ENCODE data around the gene APOBEC3G.
"Not testable (repeated sequence)": the region's sequence is repeated elsewhere in the genome, so short reads cannot be mapped to it uniquely, and the experiment has no call there.

APOBEC3G gene

DNA sequence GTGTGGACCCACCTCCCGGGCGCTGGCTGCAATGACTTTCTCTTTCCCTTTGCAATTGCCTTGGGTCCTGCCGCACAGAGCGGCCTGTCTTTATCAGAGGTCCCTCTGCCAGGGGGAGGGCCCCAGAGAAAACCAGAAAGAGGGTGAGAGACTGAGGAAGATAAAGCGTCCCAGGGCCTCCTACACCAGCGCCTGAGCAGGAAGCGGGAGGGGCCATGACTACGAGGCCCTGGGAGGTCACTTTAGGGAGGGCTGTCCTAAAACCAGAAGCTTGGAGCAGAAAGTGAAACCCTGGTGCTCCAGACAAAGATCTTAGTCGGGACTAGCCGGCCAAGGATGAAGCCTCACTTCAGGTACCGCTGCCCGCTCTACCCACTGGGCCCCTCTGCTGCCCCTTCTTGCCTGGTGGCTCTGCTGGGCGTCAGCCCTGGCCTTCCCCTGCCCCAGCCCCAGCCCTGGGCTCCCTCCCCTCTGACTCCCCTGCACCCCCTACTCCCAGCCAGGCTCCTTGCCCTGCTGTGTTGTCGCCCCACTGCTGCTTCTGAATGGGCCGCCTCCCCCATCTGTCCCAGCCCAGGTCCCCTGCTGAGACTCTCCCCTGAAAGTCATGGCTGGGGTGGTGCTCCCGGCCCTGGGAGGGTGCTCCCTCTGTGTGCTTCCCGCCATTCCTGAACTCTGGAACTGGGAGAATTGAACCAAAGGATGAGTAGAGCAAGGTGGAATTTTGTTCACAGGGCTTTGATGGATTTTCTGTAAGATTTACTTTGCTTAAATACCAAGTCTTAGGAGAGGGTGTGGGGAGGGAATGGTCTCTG is at the start of gene APOBEC3G:
APOBEC3G (plus strand) TSS at position 250 of the 815 bp plus-strand sequence; CDS start at position 337, 87 bp downstream.
- in situ Hi-C loops (cut with MboI; ENCODE audit: low sequenced_read_pairs), result not testable (repeated sequence)

DNA sequence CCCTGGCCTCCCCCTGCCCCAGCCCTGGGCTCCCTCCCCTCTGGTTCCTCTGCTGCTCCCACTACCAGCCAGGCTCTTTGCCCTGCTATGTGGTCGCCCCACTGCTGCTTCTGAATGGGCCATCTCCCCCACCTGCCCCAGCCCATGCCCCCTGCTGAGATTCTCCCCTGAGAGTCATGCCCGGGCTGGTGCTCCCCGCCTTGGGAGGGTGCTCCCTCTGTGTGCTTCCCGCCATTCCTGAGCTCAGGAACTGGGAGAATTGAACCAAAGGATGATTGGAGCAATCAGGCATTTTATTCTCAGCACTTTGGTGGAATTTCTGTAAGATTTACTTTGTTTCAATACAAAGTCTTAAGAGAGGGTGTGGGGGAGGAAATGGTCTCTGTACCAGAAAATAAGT is 49.4 kb upstream of the APOBEC3G start:
- in situ Hi-C loops (cut with MboI; ENCODE audit: low sequenced_read_pairs), result no loop called here

DNA sequence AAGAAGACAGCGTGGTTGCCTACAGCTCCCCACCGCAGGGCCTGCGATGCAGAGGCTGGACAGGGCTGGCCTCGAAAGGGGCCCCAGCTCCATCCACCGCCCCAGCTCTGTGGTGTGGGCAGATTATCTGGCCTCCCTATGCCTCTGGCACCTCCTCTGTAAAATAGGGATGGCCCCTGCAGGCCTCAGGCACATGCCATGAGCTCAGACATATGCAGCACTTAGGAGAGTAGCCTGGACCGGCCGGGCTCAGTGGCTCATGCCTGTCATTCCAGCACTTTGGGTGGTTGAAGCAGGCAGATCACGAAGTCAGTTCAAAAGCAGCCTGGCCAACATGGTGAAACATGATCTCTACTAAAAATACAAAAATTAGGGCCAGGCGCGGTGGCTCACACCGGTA is 48.8 kb upstream of the APOBEC3G start:
- in situ Hi-C loops (cut with MboI; ENCODE audit: low sequenced_read_pairs), result no loop called here

DNA sequence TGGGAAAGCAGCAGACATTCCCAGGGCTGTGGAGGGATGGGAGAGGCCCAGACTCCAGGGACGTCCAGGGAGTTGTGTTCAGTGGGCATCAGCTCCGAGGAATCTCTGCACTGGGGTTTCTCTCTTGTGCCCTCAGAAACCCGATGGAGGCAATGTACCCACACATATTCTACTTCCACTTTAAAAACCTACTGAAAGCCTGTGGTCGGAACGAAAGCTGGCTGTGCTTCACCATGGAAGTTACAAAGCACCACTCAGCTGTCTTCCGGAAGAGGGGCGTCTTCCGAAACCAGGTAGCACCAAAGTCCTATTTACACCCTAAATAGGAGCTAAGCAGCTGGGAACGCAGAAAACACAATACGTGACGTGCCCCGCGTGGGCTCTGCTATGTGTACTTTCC is 47.8 kb upstream of the APOBEC3G start:
- in situ Hi-C loops (cut with MboI; ENCODE audit: low sequenced_read_pairs), result no loop called here

- in situ Hi-C loops (cut with MboI; ENCODE audit: low sequenced_read_pairs), result no loop called here
Observed at GRCh38 chr22:39030705-39031104, 46.4 kb upstream of the APOBEC3G start.

DNA sequence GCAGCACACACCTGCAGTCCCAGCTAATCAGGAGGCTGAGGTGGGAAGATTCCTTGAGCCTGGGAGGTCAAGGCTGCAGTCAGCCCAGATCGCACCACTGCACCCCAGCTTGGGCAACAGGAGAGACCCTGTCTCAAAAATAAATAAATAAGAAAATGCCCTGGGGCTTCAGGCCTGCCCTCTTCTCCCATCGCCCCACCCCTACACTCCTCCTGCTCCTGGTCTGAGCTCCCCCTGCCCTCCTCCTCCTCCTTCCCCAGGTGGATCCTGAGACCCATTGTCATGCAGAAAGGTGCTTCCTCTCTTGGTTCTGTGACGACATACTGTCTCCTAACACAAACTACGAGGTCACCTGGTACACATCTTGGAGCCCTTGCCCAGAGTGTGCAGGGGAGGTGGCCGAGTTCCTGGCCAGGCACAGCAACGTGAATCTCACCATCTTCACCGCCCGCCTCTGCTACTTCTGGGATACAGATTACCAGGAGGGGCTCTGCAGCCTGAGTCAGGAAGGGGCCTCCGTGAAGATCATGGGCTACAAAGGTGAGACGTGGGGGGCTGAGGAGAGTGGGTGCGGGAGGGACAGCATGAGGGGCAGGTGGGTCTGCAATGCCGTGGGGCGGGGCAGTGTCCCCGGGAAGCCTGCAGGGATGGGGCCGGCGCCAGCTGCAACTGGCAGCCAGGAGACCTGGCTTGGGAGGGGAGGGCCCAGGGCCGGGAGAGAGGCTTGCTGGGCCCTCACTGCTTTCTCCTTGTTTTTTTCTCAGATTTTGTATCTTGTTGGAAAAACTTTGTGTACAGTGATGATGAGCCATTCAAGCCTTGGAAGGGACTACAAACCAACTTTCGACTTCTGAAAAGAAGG is 45.4 kb upstream of the APOBEC3G start:
- in situ Hi-C loops (cut with MboI; ENCODE audit: low sequenced_read_pairs), result not testable (repeated sequence)

- in situ Hi-C loops (cut with MboI; ENCODE audit: low sequenced_read_pairs), result not testable (repeated sequence)
Observed at GRCh38 chr22:39037071-39037470, 40.0 kb upstream of the APOBEC3G start.

DNA sequence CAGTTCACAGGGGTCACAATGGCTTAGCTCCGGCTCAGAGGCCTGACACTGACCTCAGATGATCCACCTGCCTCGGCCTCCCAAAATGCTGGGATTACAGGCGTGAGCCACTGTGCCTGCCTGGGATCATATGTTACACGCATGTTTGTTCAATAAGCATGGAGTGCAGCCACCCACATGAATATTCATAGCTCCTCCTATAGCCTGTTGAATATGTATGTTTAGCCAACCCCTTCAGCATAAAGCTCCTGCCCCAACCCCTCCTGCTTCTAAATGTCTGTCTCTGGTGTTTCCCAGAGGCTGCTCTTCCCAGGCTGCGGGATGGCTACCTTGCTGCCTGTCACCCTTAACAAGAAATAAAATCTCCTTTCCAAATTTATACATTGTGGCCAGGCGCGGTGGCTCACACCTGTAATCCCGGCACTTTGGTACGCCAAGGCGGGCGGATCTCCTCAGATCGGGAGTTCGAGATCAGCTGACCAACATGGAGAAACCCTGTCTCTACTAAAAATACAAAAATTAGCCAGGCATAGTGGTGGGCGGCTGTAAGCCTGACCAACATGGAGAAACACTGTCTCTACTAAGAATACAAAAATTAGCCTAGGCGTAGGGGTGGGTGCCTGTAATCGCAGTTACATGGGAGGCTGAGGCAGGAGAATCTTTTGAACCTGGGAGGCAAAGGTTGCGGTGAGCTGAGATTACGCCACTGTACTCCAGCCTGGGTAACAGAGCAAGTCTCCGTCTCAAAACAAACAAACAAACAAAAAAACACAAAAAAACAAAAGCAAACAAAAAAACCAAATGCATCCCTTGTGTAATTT is 37.6 kb upstream of the APOBEC3G start:
- in situ Hi-C loops (cut with MboI; ENCODE audit: low sequenced_read_pairs), result no loop called here

- in situ Hi-C loops (cut with MboI; ENCODE audit: low sequenced_read_pairs), result not testable (repeated sequence)
Observed at GRCh38 chr22:39040155-39040537, 36.9 kb upstream of the APOBEC3G start.

GRCh38 chr22:39040538-39041296 is 36.4 kb upstream of the APOBEC3G start, which contains the start of gene APOBEC3F:
TSS of gene APOBEC3F (plus strand) at chr22:39040864. CDS start at chr22:39040961, 97 bp downstream.
- in situ Hi-C loops (cut with MboI; ENCODE audit: low sequenced_read_pairs), result not testable (repeated sequence)

DNA sequence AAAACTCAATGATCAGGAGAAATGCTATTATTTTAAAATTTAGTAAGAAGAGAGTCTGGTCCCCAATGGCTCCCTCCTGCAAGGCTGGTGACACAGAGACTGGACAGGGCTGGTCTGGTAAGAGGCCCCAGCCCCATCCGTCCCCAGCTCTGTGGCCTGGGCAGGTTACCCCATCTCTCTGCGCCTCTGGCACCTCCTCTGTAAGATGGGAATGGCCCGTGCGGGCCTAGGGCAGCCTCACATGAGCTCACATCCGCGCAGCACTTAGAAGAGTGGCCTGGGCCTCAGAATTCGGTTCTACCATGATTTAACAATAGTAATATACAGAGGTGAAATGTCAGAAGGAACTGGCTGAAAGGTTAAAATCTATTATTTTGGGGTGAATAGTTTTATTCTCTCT is 35.2 kb upstream of the APOBEC3G start:
- in situ Hi-C loops (cut with MboI; ENCODE audit: low sequenced_read_pairs), result no loop called here

- in situ Hi-C loops (cut with MboI; ENCODE audit: low sequenced_read_pairs), result not testable (repeated sequence)
Observed at GRCh38 chr22:39043063-39043462, 34.0 kb upstream of the APOBEC3G start.

DNA sequence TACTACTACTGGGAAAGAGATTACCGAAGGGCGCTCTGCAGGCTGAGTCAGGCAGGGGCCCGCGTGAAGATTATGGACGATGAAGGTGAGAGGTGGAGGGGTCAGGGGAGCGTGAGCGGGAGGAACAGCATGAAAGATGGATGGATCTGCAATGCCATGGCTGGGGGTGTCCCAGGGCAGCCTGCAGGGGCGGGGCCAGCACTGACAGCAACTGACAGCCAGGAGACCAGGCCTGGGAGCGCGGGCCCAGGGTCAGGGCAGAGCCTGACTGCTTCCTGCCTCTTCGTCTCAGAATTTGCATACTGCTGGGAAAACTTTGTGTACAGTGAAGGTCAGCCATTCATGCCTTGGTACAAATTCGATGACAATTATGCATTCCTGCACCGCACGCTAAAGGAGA is 31.9 kb upstream of the APOBEC3G start:
- in situ Hi-C loops (cut with MboI; ENCODE audit: low sequenced_read_pairs), result not testable (repeated sequence)

DNA sequence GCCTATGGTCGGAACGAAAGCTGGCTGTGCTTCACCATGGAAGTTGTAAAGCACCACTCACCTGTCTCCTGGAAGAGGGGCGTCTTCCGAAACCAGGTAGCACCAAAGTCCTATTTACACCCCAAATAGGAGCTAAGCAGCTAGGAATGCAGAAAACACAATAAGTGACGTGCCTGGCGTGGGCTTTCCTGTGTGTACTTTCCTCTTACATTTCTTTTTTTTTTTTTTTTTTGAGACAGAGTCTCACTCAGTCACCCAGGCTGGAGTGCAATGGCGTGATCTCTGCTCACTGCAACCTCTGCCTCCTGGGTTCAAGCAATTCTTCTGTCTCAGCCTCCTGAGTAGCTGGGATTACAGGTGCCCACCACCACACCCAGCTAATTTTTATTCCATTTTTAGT is 27.6 kb upstream of the APOBEC3G start:
- in situ Hi-C loops (cut with MboI; ENCODE audit: low sequenced_read_pairs), result not testable (repeated sequence)

DNA sequence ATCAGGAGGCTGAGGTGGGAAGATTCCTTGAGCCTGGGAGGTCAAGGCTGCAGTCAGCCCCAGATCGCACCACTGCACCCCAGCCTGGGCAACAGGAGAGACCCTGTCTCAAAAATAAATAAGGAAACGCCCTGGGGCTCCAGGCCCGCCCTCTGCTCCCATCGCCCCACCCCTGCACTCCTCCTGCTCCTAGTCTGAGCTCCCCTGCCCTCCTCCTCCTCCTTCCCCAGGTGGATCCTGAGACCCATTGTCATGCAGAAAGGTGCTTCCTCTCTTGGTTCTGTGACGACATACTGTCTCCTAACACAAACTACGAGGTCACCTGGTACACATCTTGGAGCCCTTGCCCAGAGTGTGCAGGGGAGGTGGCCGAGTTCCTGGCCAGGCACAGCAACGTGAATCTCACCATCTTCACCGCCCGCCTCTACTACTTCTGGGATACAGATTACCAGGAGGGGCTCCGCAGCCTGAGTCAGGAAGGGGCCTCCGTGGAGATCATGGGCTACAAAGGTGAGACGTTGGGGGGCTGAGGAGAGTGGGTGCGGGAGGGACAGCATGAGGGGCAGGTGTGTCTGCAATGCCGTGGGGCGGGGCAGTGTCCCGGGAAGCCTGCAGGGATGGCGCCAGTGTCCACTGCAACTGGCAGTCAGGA is 25.1 kb upstream of the APOBEC3G start:
- in situ Hi-C loops (cut with MboI; ENCODE audit: low sequenced_read_pairs), result not testable (repeated sequence)

- in situ Hi-C loops (cut with MboI; ENCODE audit: low sequenced_read_pairs), result no loop called here
Observed at GRCh38 chr22:39055658-39056057, 21.4 kb upstream of the APOBEC3G start.

DNA sequence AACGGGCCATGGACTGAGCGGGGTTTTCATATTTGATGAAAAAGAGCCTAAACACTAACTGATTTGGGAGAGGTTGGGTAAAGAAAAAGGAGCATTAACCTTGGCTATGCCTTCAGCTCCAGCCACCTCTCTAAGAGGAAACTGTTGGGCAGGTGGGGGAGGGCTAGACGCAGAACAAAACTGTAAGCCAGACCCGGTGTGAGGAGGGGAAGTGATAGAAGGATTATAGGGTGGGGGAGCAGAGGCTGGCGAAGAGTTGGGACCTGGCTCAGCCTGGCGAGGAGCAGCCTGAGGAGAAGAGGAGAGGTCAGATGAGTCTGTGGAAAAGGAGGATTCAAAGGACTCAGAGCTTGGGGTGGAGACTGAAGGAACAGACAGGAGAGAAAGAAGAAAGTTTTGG is 15.8 kb upstream of the APOBEC3G start:
- in situ Hi-C loops (cut with MboI; ENCODE audit: low sequenced_read_pairs), result not testable (repeated sequence)

DNA sequence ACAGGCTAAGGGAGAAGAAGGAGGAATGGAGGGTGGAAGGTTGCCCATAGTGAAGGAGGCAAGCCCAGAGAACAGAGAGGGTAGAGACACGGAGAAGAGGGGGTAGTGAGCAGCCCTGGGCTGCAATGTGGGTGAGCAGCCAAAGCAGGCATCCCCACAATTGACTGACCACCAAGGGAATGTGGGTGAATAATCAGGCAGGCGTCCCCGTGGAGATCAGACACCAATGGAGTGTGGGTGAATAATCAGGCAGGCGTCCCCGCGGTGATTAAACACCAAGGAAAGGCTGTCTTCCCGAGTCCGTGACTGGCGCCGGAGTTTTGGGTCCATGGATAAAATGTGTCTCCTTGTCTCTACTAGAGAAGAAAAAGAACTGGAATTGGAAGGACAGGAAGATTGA is 15.1 kb upstream of the APOBEC3G start:
- in situ Hi-C loops (cut with MboI; ENCODE audit: low sequenced_read_pairs), result not testable (repeated sequence)

DNA sequence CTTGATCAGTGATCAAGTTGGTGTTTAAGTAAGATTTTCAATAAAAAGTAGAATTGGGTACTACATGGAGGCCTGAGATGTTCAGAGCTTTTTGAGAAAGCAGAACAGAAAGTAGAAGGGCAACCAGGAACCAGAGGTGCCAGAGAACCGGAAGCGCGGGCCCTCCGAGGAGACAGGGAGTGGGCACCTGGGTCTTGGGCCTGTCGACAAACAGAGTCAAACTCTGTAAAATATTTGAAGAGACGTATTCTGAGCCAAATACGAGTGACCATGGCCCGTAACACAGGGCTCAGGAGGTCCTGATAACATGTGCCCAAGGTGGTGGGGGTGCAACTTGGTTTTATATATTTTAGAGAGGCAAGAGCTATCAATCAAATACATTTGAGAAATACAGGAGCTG is 13.2 kb upstream of the APOBEC3G start:
- in situ Hi-C loops (cut with MboI; ENCODE audit: low sequenced_read_pairs), result not testable (repeated sequence)
